HEK293 (cell line): ENCODE results near the gene ACP4.

Source experiments
- CTCF ChIA-PET: fragments of 350-600 bp; formaldehyde crosslinking; extraction: SDS; loops from one replicate; lab custom pipeline; 2021; ENCODE audit warnings: antibody characterized with exemption; lab: Yijun Ruan, JAX
- POLR2A ChIA-PET: fragments of 300-600 bp; formaldehyde crosslinking; extraction: SDS; loops from one replicate; lab custom pipeline; 2020; ENCODE audit warnings: antibody characterized with exemption, inconsistent platforms; lab: Yijun Ruan, JAX
- H3K27ac ChIP-seq: fragments of 200-500 bp; sonication (Bioruptor generic); 2 replicates; pipeline ENCODE4 v1.5.1; 2014; ENCODE audit warnings: low read depth, low read length, control low read depth, inconsistent platforms; ENCODE audit errors: extremely low read depth
- H3K36me3 ChIP-seq, 2 experiments: fragments of 200-500 bp in 1 of 2; sonication (Bioruptor generic) in 1 of 2; 1 replicate in 1 of 2; 2 replicates in 1 of 2; pipeline ENCODE4 v1.5.1; 2014 to 2017; ENCODE audit warnings: inconsistent platforms in 2 of 2, low read length in 2 of 2; ENCODE audit not compliant: control insufficient read depth in 2 of 2, insufficient read depth in 1 of 2
- H3K4me1 ChIP-seq: fragments of 200-500 bp; sonication (Bioruptor generic); 2 replicates; pipeline ENCODE4 v1.5.1; 2014; ENCODE audit warnings: mild to moderate bottlenecking, low read length, inconsistent platforms; ENCODE audit not compliant: control insufficient read depth, insufficient read depth
- H3K4me3 ChIP-seq: 2 replicates; pipeline ENCODE4 v1.5.1; 2011; ENCODE audit warnings: low read depth, mild to moderate bottlenecking, control low read depth, low read length, moderate library complexity
- H3K9me3 ChIP-seq: fragments of 200-500 bp; sonication (Bioruptor generic); 2 replicates; pipeline ENCODE4 v1.5.1; 2014; ENCODE audit warnings: low read depth, low read length, inconsistent platforms; ENCODE audit not compliant: control insufficient read depth, insufficient read depth
- EGR2 ChIP-seq: fragments of 450-650 bp; formaldehyde crosslinking; IDR thresholded peaks from 2 replicates; pipeline ENCODE4 v1.5.1; 2016; ENCODE audit warnings: low read depth, missing biosample characterization, missing genetic modification characterization
- GLI2 ChIP-seq: fragments of 450-650 bp; formaldehyde crosslinking; IDR thresholded peaks from 2 replicates; pipeline ENCODE4; 2017; ENCODE audit warnings: missing biosample characterization, missing genetic modification characterization, low read depth, borderline replicate concordance
- GLI4 ChIP-seq: fragments of 450-650 bp; formaldehyde crosslinking; IDR thresholded peaks from 2 replicates; pipeline ENCODE4 v1.5.1; 2016; ENCODE audit warnings: missing biosample characterization, missing genetic modification characterization
- RBAK ChIP-seq: fragments of 450-650 bp; formaldehyde crosslinking; IDR thresholded peaks from 2 replicates; pipeline ENCODE4 v1.5.1; 2016; ENCODE audit warnings: missing biosample characterization, missing genetic modification characterization
- SP7 ChIP-seq: fragments of 450-650 bp; formaldehyde crosslinking; IDR thresholded peaks from 2 replicates; pipeline ENCODE4 v1.5.1; 2016; ENCODE audit warnings: missing biosample characterization, missing genetic modification characterization
- ZFHX2 ChIP-seq: fragments of 450-650 bp; formaldehyde crosslinking; conservative IDR thresholded peaks from 2 replicates; pipeline ENCODE4 v1.5.1; 2016; ENCODE audit warnings: missing biosample characterization, missing genetic modification characterization
- ZFP3 ChIP-seq: fragments of 450-650 bp; formaldehyde crosslinking; IDR thresholded peaks from 2 replicates; pipeline ENCODE4 v1.5.1; 2016; ENCODE audit warnings: low read depth, missing biosample characterization, missing genetic modification characterization
- ZFP69B ChIP-seq: fragments of 450-650 bp; formaldehyde crosslinking; IDR thresholded peaks from 2 replicates; pipeline ENCODE4 v1.5.1; 2016; ENCODE audit warnings: missing biosample characterization, missing genetic modification characterization
- ZNF10 ChIP-seq: fragments of 450-650 bp; formaldehyde crosslinking; IDR thresholded peaks from 2 replicates; pipeline ENCODE4 v1.5.1; 2017; ENCODE audit warnings: missing biosample characterization, missing genetic modification characterization
- ZNF138 ChIP-seq: fragments of 450-650 bp; formaldehyde crosslinking; IDR thresholded peaks from 2 replicates; pipeline ENCODE4 v1.5.1; 2016; ENCODE audit warnings: missing biosample characterization, missing genetic modification characterization, borderline replicate concordance
- ZNF274 ChIP-seq, 2 experiments: fragments of 200-500 bp in 1 of 2; fragments of 450-650 bp in 1 of 2; sonication (Bioruptor generic) in 1 of 2; formaldehyde crosslinking in 1 of 2; IDR thresholded peaks; 2 replicates each; pipeline versions ENCODE4 v1.5.1 to v1.6.1; 2014 to 2016; ENCODE audit warnings: borderline replicate concordance in 1 of 2, inconsistent platforms in 1 of 2, low read length in 1 of 2, missing biosample characterization in 1 of 2, missing genetic modification characterization in 1 of 2
- ZNF292 ChIP-seq: fragments of 450-650 bp; formaldehyde crosslinking; IDR thresholded peaks from 2 replicates; pipeline ENCODE4 v1.5.1; 2016; ENCODE audit warnings: low read depth, missing biosample characterization, missing genetic modification characterization, borderline replicate concordance
- ZNF426 ChIP-seq: fragments of 450-650 bp; formaldehyde crosslinking; IDR thresholded peaks from 2 replicates; pipeline ENCODE4 v1.5.1; 2017; ENCODE audit warnings: missing biosample characterization, missing genetic modification characterization, mild to moderate bottlenecking, inconsistent platforms, moderate library complexity
- ZNF530 ChIP-seq: fragments of 450-650 bp; formaldehyde crosslinking; IDR thresholded peaks from 2 replicates; pipeline ENCODE4 v1.5.1; 2016; ENCODE audit warnings: low read depth, missing biosample characterization, missing genetic modification characterization
- ZNF626 ChIP-seq: fragments of 450-650 bp; sonication (Bioruptor Pico); formaldehyde crosslinking; IDR thresholded peaks from 2 replicates; pipeline ENCODE4 v1.5.1; 2018; ENCODE audit warnings: missing biosample characterization, missing genetic modification characterization, inconsistent platforms
- ZNF654 ChIP-seq: fragments of 450-650 bp; formaldehyde crosslinking; IDR thresholded peaks from 2 replicates; pipeline ENCODE4 v1.5.1; 2016; ENCODE audit warnings: low read depth, missing biosample characterization, missing genetic modification characterization
- ZSCAN18 ChIP-seq: fragments of 450-650 bp; formaldehyde crosslinking; IDR thresholded peaks from 2 replicates; pipeline ENCODE4 v1.5.1; 2016; ENCODE audit warnings: missing biosample characterization, missing genetic modification characterization
- TF ChIP-seq, protein P1 (sequence below): fragments of 450-650 bp; formaldehyde crosslinking; IDR thresholded peaks from 2 replicates; pipeline ENCODE4 v1.5.1; 2016; ENCODE audit warnings: missing biosample characterization, missing genetic modification characterization

ACP4 gene

DNA sequence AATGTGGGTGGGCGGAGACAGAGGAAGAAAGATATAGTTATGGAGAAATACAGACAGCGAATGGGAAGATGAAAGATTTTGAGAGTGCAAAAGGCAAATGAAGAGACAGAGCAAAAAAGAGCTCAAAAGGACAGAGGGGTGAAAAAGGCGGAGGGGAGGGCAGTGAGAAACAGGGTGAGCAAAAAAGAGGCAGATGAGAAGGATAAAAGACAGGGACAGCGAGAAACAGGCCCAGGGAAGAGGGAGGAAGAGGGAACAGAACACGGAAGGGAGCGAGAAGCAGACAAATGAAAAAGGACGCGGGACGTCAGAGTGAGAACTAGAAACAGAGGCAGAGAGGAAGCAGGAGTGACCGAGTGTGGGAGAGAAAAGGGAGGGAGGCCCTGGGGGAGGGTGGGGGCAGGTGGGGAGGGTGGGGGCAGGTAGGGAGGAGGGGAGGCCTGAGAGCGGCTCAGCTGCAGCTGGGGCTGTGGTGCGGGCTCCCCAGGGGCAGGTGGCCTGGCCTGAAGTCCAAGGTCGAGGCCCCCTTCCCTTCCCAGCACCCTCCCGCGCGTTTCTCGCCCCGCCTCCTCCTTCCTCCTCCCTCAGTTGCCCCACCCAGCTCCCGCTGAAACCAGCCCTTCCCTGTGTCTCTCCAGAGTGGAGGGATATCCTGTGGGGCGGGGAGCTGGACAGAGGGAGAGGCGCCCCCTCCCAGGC is 30.5 kb downstream of the ACP4 start (continued):
- no peak for TF ChIP-seq SP7 (tag by site-specific recombination)

GRCh38 chr19:50821248-50821612 is 31.0 kb downstream of the ACP4 start:
- H3K4me3 ChIP-seq, result no peak overlapping the region
- CTCF ChIA-PET, result interaction anchor here (1.8 kb wide), 1 partner anchor 101 kb away, joined by 4 read pairs; no protein-coding TSS in a partner anchor

DNA sequence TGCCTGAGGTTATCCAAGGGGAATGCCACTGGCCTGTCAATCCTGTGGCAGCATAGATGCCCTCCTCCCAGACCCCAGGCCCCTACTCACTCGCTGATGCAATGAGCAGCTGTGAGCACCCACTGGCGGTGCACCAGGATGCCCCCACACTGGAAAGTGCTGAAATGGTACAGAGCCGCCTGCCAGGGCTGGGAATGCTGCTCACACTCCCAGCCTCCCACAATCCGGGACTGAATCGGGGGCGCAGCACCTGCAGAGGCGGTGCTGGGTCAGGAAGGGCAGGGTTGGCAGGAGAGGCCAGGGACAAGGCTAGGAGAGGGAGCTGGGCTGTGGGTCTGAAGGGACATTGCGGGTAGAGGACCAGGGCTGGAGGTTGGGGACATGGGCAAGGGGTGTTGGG is 31.4 kb downstream of the ACP4 start:
- Histone ChIP-seq H3K9me3 (no peaks in the 10 kb centered on the region), H3K4me1 (no peaks in the 10 kb centered on the region), H3K36me3 (no peaks in the 10 kb centered on the region), H3K4me3 (no peak overlapping the region), H3K27ac (no peak overlapping the region)
- CTCF ChIA-PET, result interaction anchor here (1.8 kb wide), 1 partner anchor 101 kb away, joined by 4 read pairs; no protein-coding TSS in a partner anchor
- TF ChIP-seq EGR2 (peak; percentile 73), ZNF138 (tag by site-specific recombination) (no peak), ZNF274 (IDR thresholded peaks at IDR 0.05; ENCODE audit: low read length) (no peak), ZNF274 (tag by site-specific recombination; IDR thresholded peaks at IDR 0.05; ENCODE audit: borderline replicate concordance) (no peak), ZNF654 (tag by site-specific recombination) (no peak), ZFHX2 (peak; percentile 79), ZNF626 (tag by site-specific recombination) (no peak)
- POLR2A ChIA-PET, result interaction anchor here (0.7 to 1.9 kb wide), 3 partner anchors 17 to 84 kb away, joined by 4 to 7 read pairs (median 5); no protein-coding TSS in a partner anchor

More at GRCh38 chr19:50821248-50821612, 31.0 kb downstream of the ACP4 start:
- no peak overlapping the region for H3K27ac ChIP-seq
- H3K9me3 ChIP-seq, result no peaks in the 10 kb centered on the region
- H3K36me3 ChIP-seq, result no peaks in the 10 kb centered on the region
- POLR2A ChIA-PET, result interaction anchor here (1.3 to 1.9 kb wide), 2 partner anchors 16 to 18 kb away, joined by 5 to 7 read pairs; no protein-coding TSS in a partner anchor
- TF ChIP-seq ZFP69B (tag by site-specific recombination), result no peak
- no peak for TF ChIP-seq RBAK (tag by site-specific recombination)
- no peak for TF ChIP-seq ZNF292
- TF ChIP-seq, protein P1, sequence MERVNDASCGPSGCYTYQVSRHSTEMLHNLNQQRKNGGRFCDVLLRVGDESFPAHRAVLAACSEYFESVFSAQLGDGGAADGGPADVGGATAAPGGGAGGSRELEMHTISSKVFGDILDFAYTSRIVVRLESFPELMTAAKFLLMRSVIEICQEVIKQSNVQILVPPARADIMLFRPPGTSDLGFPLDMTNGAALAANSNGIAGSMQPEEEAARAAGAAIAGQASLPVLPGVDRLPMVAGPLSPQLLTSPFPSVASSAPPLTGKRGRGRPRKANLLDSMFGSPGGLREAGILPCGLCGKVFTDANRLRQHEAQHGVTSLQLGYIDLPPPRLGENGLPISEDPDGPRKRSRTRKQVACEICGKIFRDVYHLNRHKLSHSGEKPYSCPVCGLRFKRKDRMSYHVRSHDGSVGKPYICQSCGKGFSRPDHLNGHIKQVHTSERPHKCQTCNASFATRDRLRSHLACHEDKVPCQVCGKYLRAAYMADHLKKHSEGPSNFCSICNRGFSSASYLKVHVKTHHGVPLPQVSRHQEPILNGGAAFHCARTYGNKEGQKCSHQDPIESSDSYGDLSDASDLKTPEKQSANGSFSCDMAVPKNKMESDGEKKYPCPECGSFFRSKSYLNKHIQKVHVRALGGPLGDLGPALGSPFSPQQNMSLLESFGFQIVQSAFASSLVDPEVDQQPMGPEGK (tag by site-specific recombination), result peak; percentile 13; the same call in 1 of the 2 replicates
- TF ChIP-seq, all 188 proteins: peak for 1
- no peaks in the 10 kb centered on the region for H3K4me1 ChIP-seq

DNA sequence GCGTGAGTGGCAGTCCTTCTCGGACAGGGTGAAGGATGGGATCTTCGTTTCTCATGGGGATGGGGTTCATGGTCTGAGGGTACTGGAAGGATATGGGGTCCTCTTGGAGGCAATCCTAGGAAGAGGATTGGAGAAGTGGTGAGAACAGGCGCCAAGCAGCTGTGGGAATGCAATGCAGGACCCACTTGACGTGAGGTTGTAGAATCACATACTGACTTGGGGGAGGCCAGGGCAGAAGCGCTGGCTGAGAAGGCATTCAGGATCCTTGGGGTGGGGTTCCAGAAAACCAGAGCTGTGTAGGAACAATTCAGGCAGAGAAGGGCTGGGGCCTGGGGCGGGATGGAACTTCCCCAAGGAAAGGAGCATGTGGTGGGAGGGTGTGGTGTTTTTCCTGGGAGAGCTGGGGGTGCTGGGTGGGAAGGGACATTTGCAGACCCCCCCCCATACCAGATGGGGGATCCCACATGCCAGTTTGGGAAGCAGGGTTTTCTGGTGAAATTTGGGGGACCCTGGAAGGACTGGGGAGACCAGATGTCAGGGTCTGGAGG is 32.5 kb downstream of the ACP4 start:
- no peak overlapping the region for H3K27ac ChIP-seq
- H3K4me3 ChIP-seq, result no peak overlapping the region
- ChIA-PET POLR2A (interaction anchor here (1.3 kb wide), 1 partner anchor 18 kb away, joined by 6 read pairs; no protein-coding TSS in a partner anchor), CTCF (interaction anchor here (1.8 kb wide), 1 partner anchor 100 kb away, joined by 4 read pairs; no protein-coding TSS in a partner anchor)
- TF ChIP-seq GLI2 (tag by site-specific recombination) (no peak), ZNF530 (tag by site-specific recombination) (no peak), GLI4 (no peak), ZNF426 (tag by site-specific recombination) (no peak), ZNF10 (tag by site-specific recombination) (no peak), ZSCAN18 (tag by site-specific recombination) (no peak), ZFP3 (tag by site-specific recombination) (no peak), ZNF654 (tag by site-specific recombination) (no peak)
- H3K9me3 ChIP-seq, result no peaks in the 10 kb centered on the region
- H3K36me3 ChIP-seq, result no peaks in the 10 kb centered on the region
- no peaks in the 10 kb centered on the region for H3K4me1 ChIP-seq
